ENCODE measurements around the gene OR52A1. TPM values are rescaled to one million over a fixed set of nuclear protein-coding genes. Genes with fewer than 3 reads are reported as not detected.
A peak's percentile ranks its signal among the peaks of the same experiment; 100 is the strongest.
"Not testable (repeated sequence)": the region's sequence is repeated elsewhere in the genome, so short reads cannot be mapped to it uniquely, and the experiment has no call there.

The OR52A1 gene
- total RNA-seq, 1 experiment from 2014 or later = 3.7 TPM

DNA sequence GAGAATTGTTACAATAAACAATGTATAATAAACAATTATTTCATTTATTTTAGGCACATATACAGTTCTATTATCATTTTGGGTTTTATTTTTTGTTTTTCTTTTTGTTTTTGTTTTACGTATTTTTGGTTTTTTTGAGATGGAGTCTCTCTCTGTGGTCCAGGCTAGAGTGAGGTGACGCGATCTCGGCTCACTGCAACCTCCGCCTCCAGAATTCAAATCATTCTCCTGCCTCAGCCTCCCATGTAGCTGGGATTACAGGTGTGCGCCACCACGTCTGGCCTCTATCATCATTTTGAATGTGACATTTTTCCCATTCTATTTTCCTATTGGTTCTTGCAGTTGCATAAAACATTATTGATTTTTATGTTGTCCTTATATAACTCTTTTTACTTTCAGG, 20.4 kb upstream of the OR52A1 start (continued):
- TF ChIP-seq NFYB (CRISPR knock-in tag; conservative IDR thresholded peaks at IDR 0.05; ENCODE audit: low read depth) (no peak), ZNF219 (CRISPR knock-in tag; IDR thresholded peaks at IDR 0.05; ENCODE audit: borderline replicate concordance) (no peak)

DNA sequence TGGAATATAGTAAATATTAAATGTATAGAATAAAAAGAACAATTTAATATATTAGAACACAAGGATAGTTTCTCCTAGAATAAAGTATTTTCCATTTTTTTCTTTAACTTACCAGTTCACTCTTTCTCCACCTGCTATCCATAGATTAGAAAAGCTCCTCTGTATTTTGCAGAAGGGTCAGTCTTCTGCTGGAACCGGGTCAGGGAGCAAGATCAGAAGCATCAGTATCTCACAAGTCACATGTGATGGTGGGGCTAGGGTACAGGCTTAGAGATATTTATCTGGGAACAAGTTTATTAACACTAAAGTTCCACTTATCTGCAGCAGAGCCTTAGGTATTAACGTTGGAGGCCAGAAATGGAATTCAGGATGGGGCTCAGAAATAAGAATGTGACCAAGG, 17.3 kb upstream of the OR52A1 start:
- H3K36me3 Mint-ChIP-seq = no peaks in the 10 kb centered on the region
- peaks cover 6% of the 10 kb centered on the region; the same call in 1 of the 2 replicates for H3K9me3 Mint-ChIP-seq
- H3K27me3 Mint-ChIP-seq (ENCODE audit: low read depth) = no peaks in the 10 kb centered on the region
- H3K27ac Mint-ChIP-seq = no peak overlapping the region
- ChIA-PET CTCF (no interaction called here), POLR2A (no interaction called here)
- ATAC-seq (no peak), DNase-seq (ENCODE audit: low spot score) (no peak)
- H3K4me1 Mint-ChIP-seq = peaks cover 11% of the 10 kb centered on the region
- no peak overlapping the region for H3K4me3 Mint-ChIP-seq
- no peak for TF ChIP-seq NR1H2 (CRISPR knock-in tag; IDR thresholded peaks at IDR 0.05)
- TF ChIP-seq HMGA2 (CRISPR knock-in tag; IDR thresholded peaks at IDR 0.05) = peak; percentile 60; the same call in 1 of the 2 replicates

DNA sequence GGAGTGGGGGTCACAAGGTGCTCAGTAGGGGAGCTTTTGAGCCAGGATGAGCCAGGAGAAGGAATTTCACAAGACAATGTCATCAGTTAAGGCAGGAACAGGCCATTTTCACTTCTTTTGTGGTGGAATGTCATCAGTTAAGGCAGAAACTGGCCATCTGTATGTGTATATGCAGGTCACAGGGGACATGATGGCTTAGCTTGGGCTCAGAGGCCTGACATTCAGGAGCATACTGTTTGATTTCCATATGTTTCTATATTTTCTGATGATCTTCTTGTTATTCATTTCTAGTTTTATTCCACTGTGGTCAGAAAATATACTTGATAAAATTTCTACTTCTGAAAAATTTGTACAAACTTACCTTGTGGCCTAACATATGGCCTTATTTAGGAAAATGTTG, 11.3 kb upstream of the OR52A1 start:
- Mint-ChIP-seq H3K4me3 (peak overlapping the region; percentile 50; the same call in 1 of the 2 replicates), H3K4me1 (peaks cover 63% of the 10 kb centered on the region), H3K36me3 (peaks cover 21% of the 10 kb centered on the region), H3K27ac (peak overlapping the region; percentile 96)
- H3K9me3 Mint-ChIP-seq; POLR2A ChIA-PET; CTCF ChIA-PET; H3K27me3 Mint-ChIP-seq (ENCODE audit: low read depth); ATAC-seq; DNase-seq (ENCODE audit: low spot score): not testable (repeated sequence)

DNA sequence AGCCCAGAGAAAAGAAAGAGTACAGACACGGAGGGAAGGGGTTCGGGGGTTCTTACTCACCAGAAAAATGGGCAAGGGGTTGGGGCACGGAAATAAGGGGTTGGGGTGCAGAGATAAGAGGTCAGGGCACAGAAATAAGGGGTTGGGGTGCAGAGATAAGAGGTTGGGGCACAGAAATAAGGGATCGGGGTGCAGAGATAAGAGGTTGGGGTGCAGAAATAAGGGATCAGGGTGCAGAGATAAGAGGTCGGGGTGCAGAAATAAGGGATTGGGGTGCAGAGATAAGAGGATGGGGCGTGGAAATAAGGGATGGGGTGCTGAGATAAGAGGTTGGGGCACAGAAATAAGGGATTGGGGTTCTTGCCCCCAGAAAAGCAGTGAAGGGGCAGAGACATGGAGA, 10.2 kb upstream of the OR52A1 start:
- peak overlapping the region; percentile 50 for H3K4me3 Mint-ChIP-seq
- peaks cover 29% of the 10 kb centered on the region for H3K36me3 Mint-ChIP-seq
- H3K27ac Mint-ChIP-seq = peak overlapping the region; percentile 61
- peaks cover 12% of the 10 kb centered on the region for H3K9me3 Mint-ChIP-seq
- ATAC-seq; POLR2A ChIA-PET; H3K27me3 Mint-ChIP-seq (ENCODE audit: low read depth); CTCF ChIA-PET; DNase-seq (ENCODE audit: low spot score): not testable (repeated sequence)
- H3K4me1 Mint-ChIP-seq = peaks cover 72% of the 10 kb centered on the region

DNA sequence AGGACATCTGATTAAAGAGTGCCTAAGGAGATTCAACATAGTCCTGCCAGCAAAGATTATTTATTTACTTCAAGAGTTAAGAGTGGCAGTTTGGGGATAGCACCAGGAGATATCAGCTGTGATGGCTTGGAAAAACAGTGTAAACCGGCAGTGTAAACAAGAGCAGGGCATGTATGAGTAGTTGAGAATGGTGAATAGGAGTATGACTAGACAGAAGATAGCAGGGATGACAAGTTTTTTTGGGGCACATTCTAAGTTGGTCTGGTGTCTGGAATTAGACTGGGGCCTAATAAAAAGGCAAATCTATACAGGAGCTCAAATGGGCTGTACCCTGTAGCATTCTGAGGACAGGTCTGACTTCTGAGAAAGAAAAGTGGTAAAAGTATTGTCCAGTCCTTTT, 6.5 kb upstream of the OR52A1 start:
- POLR2A ChIA-PET; ATAC-seq; DNase-seq (ENCODE audit: low spot score); H3K4me3 Mint-ChIP-seq; H3K27me3 Mint-ChIP-seq (ENCODE audit: low read depth); CTCF ChIA-PET: not testable (repeated sequence)
- H3K36me3 Mint-ChIP-seq = peaks cover 50% of the 10 kb centered on the region
- peaks cover 66% of the 10 kb centered on the region for H3K4me1 Mint-ChIP-seq
- H3K9me3 Mint-ChIP-seq = peaks cover 31% of the 10 kb centered on the region
- peak overlapping the region; percentile 75 for H3K27ac Mint-ChIP-seq

DNA sequence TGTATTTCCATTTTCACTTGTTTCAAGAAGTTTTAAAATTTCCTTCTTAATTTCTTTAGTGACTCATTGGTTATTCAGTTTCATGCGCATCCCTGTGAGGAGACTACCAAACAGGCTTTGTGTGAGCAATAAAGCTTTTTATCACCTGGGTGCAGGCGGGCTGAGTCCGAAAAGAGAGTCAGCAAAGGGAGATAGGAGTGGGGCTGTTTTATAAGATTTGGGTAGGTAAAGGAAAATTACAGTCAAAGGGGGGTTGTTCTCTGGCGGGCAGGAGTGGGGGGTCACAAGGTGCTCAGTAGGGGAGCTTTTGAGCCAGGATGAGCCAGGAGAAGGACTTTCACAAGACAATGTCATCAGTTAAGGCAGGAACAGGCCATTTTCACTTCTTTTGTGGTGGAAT, 5.7 kb upstream of the OR52A1 start:
- POLR2A ChIA-PET; CTCF ChIA-PET; H3K27me3 Mint-ChIP-seq (ENCODE audit: low read depth); ATAC-seq; DNase-seq (ENCODE audit: low spot score); H3K4me3 Mint-ChIP-seq: not testable (repeated sequence)
- peak overlapping the region; percentile 66 for H3K27ac Mint-ChIP-seq
- peaks cover 61% of the 10 kb centered on the region for H3K4me1 Mint-ChIP-seq
- peaks cover 31% of the 10 kb centered on the region for H3K9me3 Mint-ChIP-seq
- H3K36me3 Mint-ChIP-seq = peaks cover 50% of the 10 kb centered on the region

DNA sequence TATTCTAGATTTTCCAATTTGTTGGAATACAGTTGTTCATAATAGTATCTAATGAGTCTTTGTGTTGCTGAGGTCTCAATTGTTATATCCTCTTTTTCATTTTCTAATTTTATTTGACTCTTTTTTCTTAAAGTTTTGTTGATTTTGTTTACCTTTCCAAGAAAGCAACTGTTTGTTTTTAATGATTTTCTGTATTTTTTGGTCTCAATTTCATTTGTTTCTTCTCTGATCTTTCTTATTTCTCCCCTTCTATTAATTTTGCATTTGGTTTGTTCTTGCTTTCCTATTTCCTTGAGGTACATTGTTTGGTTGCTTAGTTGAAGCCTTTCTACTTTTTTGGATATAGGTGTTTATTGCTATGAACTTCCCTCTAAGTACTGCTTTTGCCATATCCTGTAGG, 5.2 kb upstream of the OR52A1 start:
- DNase-seq (ENCODE audit: low spot score) (no peak), ATAC-seq (no peak)
- POLR2A ChIA-PET = no interaction called here
- H3K36me3 Mint-ChIP-seq = peaks cover 50% of the 10 kb centered on the region
- H3K27me3 Mint-ChIP-seq (ENCODE audit: low read depth) = no peaks in the 10 kb centered on the region
- H3K4me3 Mint-ChIP-seq = no peak overlapping the region
- peaks cover 58% of the 10 kb centered on the region for H3K4me1 Mint-ChIP-seq
- H3K9me3 Mint-ChIP-seq = peaks cover 31% of the 10 kb centered on the region
- H3K27ac Mint-ChIP-seq = no peak overlapping the region; the same call in 1 of the 2 replicates
- CTCF ChIA-PET = no interaction called here
- TF ChIP-seq ZNF423 (CRISPR knock-in tag; IDR thresholded peaks at IDR 0.05) (no peak), RELA (CRISPR knock-in tag; IDR thresholded peaks at IDR 0.05; ENCODE audit: borderline replicate concordance) (no peak), TEAD1 (CRISPR knock-in tag; IDR thresholded peaks at IDR 0.05) (no peak), ZNF138 (CRISPR knock-in tag; conservative IDR thresholded peaks at IDR 0.05) (no peak), NR2C2 (CRISPR knock-in tag; IDR thresholded peaks at IDR 0.05) (no peak), GRHL2 (CRISPR knock-in tag; IDR thresholded peaks at IDR 0.05; ENCODE audit: insufficient replicate concordance, severe bottlenecking) (no peak), FOXP1 (CRISPR knock-in tag; IDR thresholded peaks at IDR 0.05; ENCODE audit: borderline replicate concordance) (no peak), ELF4 (CRISPR knock-in tag; IDR thresholded peaks at IDR 0.05; ENCODE audit: low read depth) (no peak), CREB1 (CRISPR knock-in tag; IDR thresholded peaks at IDR 0.05) (no peak)
- TF ChIP-seq, protein P1, sequence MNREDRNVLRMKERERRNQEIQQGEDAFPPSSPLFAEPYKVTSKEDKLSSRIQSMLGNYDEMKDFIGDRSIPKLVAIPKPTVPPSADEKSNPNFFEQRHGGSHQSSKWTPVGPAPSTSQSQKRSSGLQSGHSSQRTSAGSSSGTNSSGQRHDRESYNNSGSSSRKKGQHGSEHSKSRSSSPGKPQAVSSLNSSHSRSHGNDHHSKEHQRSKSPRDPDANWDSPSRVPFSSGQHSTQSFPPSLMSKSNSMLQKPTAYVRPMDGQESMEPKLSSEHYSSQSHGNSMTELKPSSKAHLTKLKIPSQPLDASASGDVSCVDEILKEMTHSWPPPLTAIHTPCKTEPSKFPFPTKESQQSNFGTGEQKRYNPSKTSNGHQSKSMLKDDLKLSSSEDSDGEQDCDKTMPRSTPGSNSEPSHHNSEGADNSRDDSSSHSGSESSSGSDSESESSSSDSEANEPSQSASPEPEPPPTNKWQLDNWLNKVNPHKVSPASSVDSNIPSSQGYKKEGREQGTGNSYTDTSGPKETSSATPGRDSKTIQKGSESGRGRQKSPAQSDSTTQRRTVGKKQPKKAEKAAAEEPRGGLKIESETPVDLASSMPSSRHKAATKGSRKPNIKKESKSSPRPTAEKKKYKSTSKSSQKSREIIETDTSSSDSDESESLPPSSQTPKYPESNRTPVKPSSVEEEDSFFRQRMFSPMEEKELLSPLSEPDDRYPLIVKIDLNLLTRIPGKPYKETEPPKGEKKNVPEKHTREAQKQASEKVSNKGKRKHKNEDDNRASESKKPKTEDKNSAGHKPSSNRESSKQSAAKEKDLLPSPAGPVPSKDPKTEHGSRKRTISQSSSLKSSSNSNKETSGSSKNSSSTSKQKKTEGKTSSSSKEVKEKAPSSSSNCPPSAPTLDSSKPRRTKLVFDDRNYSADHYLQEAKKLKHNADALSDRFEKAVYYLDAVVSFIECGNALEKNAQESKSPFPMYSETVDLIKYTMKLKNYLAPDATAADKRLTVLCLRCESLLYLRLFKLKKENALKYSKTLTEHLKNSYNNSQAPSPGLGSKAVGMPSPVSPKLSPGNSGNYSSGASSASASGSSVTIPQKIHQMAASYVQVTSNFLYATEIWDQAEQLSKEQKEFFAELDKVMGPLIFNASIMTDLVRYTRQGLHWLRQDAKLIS (CRISPR knock-in tag; IDR thresholded peaks at IDR 0.05; ENCODE audit: borderline replicate concordance) = no peak
- TF ChIP-seq, protein P2, sequence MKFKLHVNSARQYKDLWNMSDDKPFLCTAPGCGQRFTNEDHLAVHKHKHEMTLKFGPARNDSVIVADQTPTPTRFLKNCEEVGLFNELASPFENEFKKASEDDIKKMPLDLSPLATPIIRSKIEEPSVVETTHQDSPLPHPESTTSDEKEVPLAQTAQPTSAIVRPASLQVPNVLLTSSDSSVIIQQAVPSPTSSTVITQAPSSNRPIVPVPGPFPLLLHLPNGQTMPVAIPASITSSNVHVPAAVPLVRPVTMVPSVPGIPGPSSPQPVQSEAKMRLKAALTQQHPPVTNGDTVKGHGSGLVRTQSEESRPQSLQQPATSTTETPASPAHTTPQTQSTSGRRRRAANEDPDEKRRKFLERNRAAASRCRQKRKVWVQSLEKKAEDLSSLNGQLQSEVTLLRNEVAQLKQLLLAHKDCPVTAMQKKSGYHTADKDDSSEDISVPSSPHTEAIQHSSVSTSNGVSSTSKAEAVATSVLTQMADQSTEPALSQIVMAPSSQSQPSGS (CRISPR knock-in tag; IDR thresholded peaks at IDR 0.05; ENCODE audit: borderline replicate concordance, low read depth) = no peak
- TF ChIP-seq, protein P3, sequence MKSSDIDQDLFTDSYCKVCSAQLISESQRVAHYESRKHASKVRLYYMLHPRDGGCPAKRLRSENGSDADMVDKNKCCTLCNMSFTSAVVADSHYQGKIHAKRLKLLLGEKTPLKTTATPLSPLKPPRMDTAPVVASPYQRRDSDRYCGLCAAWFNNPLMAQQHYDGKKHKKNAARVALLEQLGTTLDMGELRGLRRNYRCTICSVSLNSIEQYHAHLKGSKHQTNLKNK (CRISPR knock-in tag; IDR thresholded peaks at IDR 0.05) = no peak
- TF ChIP-seq, protein P4, sequence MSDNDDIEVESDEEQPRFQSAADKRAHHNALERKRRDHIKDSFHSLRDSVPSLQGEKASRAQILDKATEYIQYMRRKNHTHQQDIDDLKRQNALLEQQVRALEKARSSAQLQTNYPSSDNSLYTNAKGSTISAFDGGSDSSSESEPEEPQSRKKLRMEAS (CRISPR knock-in tag; IDR thresholded peaks at IDR 0.05) = no peak

All from WTC11 (cell line).